ENCODE data around the gene TBC1D2. TPM values are rescaled to one million over a fixed set of nuclear protein-coding genes. Genes with fewer than 3 reads are reported as not detected.
A peak's percentile ranks its signal among the peaks of the same experiment; 100 is the strongest.

Gene TBC1D2
- total and polyA plus RNA-seq, 2 of the 13 experiments (the other 11 are each of a cell fraction or from before 2014, with no cell fraction given): 2.0 to 2.8 TPM

GRCh38 chr9:98226516-98226915, 28.9 kb downstream of the TBC1D2 start (continued):
- TF ChIP-seq ZNF737 (CRISPR knock-in tag; IDR thresholded peaks at IDR 0.05; ENCODE audit: borderline replicate concordance) (no peak), SOX5 (CRISPR knock-in tag; IDR thresholded peaks at IDR 0.05; ENCODE audit: borderline replicate concordance) (peak; percentile 55; the same call in 1 of the 2 replicates), KDM4B (CRISPR knock-in tag; IDR thresholded peaks at IDR 0.05) (no peak), ZNF234 (CRISPR knock-in tag; conservative IDR thresholded peaks at IDR 0.05) (no peak), ZNF235 (CRISPR knock-in tag; IDR thresholded peaks at IDR 0.05; ENCODE audit: borderline replicate concordance) (no peak), ZNF33A (CRISPR knock-in tag; IDR thresholded peaks at IDR 0.05; ENCODE audit: borderline replicate concordance) (no peak), ZNF562 (CRISPR knock-in tag; IDR thresholded peaks at IDR 0.05; ENCODE audit: borderline replicate concordance) (no peak), SYNCRIP (IDR thresholded peaks at IDR 0.05; ENCODE audit: insufficient read depth, low read depth, low read length) (no peak), MBD4 (IDR thresholded peaks at IDR 0.05; ENCODE audit: borderline replicate concordance, low read length) (no peak), ATF2 (CRISPR knock-in tag; IDR thresholded peaks at IDR 0.05) (0 out of 2 replicates have a peak, but pooled peaks have one; percentile 27), ZNF691 (CRISPR knock-in tag; IDR thresholded peaks at IDR 0.05; ENCODE audit: borderline replicate concordance, low read depth) (no peak), NR2F6 (IDR thresholded peaks at IDR 0.05) (peak; percentile 82), NR2F6 (CRISPR knock-in tag; IDR thresholded peaks at IDR 0.05) (peak; percentile 78), HNRNPL (IDR thresholded peaks at IDR 0.05; ENCODE audit: low read depth, low read length) (no peak), IKZF1 (IDR thresholded peaks at IDR 0.05) (no peak), EP300 (IDR thresholded peaks at IDR 0.05; ENCODE audit: low read depth in 2 of 2, low read length in 2 of 2) (peak in 1 of 2 experiments; percentile 75; a peak in 2 of 4 replicates), EP300 (CRISPR knock-in tag; IDR thresholded peaks at IDR 0.05; ENCODE audit: borderline replicate concordance) (no peak), ZNF512B (CRISPR knock-in tag; IDR thresholded peaks at IDR 0.05; ENCODE audit: borderline replicate concordance) (no peak), ZNF180 (CRISPR knock-in tag; IDR thresholded peaks at IDR 0.05; ENCODE audit: borderline replicate concordance, low read depth) (no peak), AHDC1 (CRISPR knock-in tag; IDR thresholded peaks at IDR 0.05; ENCODE audit: borderline replicate concordance) (peak; percentile 32; the same call in 1 of the 2 replicates), ZNF441 (CRISPR knock-in tag; IDR thresholded peaks at IDR 0.05; ENCODE audit: borderline replicate concordance) (no peak)

Data from HepG2 (cell line).